Measurements from ENCODE around the gene CCDC170.

The CCDC170 gene

DNA sequence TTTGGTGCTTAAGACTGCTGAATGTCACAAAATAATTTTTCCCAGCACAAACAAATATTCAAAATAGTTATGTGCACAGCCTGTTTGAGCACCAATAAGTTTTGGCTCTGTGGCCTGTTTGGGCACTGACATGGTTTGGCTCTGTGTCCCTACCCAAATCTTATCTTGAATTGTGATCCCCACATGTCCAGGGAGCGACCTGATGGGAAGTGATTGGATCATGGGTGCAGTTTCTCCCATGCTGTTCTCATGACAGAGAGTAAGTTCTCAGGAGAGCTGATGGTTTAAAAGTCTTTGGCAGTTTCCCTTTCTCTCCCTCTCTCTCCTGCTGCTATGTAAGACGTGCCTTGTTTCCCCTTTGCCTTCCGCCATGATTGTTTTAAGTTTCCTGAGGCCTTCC lies 167.7 kb downstream of the CCDC170 start:
- no peak for DNase-seq

DNA sequence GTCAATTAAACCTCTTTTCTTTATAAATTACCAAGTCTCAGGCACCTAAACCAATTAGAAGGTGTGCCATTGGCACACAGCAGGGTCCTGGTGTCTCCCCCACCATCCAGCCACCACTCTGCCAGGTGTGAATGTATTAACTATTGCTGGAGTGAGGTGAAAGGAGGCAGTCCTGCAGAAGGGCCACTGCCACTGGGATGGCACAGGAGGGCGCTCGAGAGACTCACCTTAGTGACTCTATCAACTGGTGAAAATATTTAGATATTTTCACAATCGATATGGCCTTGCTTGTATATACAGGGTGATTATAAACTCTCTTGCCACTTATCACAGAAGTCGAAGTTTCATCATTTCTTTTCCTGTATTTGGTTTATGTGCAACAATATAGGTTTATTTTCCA lies 168.1 kb downstream of the CCDC170 start:
- DNase-seq: no peak

DNA sequence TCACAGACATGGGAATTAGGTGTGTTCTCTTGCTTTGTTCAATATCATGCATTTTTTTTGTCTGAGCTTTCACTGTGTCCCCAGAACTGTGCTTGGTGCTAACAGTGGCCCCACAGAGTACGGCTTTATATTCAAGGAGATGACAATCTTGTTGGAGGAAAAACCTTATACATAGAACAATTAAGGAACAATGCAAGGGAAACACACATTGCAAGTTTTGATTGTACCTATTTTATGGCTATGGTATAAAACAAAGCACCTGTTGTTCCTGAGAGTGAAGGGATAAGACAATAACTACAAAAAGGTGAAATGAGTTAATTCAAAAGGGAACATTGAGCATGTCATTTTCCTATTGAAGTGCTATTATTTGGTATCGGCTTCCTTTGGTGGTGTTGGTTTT lies 169.7 kb downstream of the CCDC170 start:
- no peak for DNase-seq

DNA sequence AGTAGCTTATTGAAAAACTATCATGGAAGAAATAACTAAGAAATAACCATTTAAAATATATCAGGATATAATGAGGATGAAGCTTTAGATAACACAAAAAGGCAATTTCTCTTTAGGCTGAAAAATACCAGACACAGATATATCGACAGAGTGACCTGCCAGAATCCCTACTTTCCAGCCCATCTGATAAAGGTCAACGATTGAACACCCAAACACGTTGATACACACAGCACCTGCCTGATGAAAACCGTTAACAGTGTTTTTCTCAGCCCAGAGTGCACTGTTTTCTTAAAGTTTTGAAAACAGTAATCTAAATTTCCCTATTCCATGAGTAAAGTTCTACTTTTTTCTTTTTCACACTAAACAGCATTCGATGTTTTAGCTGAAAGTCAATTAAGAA lies 170.6 kb downstream of the CCDC170 start:
- DNase-seq: no peak

DNA sequence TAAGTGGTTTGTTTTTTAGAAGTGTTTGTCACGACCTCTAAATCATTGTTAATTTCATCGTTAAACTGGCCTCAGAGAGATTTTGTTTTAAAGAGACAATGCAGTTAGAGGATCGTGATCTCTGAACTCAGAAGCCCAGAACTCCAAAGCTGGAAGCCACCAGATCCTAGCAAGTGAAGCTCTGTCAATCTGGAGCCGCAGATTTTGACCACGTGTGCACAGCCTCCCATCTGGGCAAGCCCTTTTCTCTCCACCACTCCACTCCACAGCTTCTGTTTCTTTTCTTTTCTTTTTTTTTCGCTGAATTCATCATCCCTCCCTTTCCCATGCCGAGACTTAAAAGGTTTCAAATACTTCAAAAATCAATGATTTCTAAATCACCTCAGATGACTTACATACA lies 171.5 kb downstream of the CCDC170 start:
- no peak for DNase-seq

DNA sequence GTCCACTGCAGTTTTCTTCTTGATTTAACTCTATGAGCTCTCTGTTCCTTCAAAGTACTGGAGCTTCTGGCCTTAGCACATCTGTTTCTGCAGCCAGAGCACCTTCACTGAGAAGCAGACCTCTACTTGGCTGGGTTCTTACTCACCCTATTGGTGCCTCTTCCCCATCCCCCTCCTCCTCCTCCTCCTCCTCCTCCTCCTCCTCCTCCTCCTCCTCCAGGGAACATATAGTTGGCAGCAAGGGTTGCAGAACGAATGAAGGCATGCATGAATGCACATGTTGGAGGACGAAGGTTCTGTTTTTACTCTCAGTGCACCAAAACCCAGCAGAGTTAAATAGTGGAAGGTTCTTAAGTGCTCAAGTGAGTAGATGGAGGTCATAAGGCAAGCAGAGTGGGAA lies 172.7 kb downstream of the CCDC170 start:
- DNase-seq: no peak

DNA sequence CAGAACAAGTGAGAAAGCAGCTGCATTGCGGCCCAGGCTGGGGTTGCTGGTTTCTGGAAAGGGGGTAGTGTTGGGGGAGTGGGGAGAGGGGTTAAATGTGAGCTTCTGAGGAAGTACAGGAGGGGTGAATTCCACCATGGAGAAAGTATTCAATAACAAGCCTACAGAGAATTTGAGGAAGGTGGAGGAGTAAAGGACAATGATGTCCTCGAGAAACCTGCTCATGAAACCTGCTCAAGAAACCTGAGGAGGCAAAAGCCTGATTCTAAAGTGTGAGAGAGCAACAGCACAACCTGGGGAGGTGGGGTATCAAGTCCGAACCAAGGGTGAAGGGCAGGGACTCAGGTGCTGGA lies 175.4 kb downstream of the CCDC170 start:
- no peak for DNase-seq

DNA sequence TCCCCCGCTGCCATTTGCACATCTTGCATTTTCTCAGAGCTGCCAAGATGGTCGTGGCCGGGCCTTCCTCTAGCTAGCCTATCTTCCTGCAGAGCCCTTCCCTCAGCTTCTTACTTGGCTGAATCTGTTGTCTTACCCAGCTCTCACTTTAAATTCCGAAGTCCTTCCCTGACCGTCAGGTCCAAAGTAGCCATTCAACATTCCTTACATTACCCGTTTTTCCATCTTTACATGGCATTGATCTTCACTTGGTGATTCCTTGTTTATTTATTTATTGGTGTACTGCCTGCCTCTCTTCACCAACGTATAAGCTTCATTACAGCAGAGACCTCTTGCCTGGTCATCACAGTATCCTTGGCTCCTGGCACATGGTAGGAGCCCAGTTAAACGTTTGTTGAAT lies 176.3 kb downstream of the CCDC170 start:
- DNase-seq: no peak

All from stimulated activated CD4-positive, alpha-beta T cell treated with anti-CD3 and anti-CD28 coated beads, Interleukin-4, amount 100 ng/mL, for 24 hours (primary cell).